IPS-11a (cell line): ENCODE results near the gene EFCAB13.
A peak's percentile ranks its signal among the peaks of the same experiment; 100 is the strongest.
"Not testable (repeated sequence)": the region's sequence is repeated elsewhere in the genome, so short reads cannot be mapped to it uniquely, and the experiment has no call there.

ENCODE experiments used
- H3K4me3 ChIP-seq: one replicate; pipeline ENCODE4 v1.5.1; 2013; ENCODE audit warnings: low read depth, low read length, control low read depth

EFCAB13 gene

DNA sequence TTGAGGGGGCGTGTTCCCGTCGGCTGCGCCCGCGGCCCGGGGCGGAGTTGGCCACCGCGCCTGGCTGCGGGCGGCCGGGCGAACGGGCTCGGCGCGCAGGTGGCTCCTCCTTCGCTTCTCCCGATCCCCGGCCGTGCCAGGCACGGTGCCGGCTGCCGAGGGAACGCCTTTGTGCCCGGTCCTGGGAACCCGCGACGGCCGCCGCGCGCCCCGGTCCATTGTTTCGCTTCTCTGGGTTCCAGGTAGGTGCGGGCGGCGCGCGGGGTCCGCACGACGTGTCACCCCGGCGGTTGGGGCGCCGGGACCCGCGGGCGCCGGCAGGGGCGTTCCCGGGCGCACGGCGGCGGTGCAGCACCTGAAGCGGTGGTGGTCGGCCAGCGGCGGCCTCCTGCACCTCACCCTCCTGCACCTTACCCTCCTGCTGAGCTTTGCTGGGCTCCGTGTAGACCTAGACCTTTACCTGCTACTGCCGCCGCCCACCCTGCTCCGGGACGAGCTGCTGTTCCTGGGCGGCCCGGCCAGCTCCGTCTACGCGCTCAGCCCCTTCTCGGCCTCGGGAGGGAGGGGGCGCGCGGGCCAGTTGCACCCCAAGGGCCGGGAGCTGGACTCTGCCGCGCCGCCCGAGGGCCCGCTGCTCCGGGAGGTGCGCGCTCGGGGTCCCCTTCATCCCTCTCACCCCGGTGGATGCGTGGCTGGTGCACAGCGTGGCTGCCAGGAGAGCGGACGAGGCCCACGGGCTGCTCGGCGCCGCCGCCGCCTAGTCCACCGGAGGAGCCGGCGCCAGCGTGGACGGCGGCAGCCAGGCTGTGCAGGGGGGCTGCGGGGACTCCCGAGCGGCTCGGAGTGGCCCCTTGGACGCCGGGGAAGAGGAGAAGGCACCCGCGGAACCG is 99.9 kb downstream of the EFCAB13 start:
- peak overlapping the region; percentile 63 for H3K4me3 ChIP-seq

- not testable (repeated sequence) for H3K4me3 ChIP-seq
Measured at GRCh38 chr17:47425233-47425632, 101.5 kb downstream of the EFCAB13 start.

DNA sequence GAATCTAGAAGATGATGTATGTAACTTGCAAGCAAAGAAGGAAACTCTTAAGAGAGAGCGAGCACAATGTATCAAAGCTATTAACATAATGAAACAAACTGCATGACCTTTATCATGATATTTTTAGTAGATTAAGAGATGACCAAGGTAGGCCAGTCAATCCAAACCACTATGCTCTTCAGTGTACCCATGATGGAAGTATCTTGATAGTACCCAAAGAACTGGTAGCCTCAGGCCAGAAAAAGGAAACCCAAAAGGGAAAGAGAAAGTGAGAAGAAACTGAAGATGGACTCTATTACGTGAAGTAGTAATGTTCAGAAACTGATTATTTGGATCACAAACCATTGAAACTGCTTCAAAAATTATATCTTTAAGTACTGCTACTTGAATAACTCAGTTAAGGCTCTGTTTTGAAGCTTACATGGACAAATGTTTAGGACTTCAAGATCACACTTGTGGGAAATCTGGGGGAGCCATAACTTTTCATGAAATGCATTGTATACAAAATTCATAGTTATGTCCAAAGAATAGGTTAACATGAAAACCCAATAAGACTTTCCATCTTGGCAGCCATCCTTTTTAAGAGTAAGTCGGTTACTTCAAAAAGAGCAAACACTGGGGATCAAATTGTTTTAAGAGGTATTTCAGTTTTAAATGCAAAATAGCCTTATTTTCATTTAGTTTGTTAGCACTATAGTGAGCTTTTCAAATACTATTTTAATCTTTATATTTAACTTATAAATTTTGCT is 102.3 kb downstream of the EFCAB13 start:
- H3K4me3 ChIP-seq: not testable (repeated sequence)

GRCh38 chr17:47427985-47428384 is 104.2 kb downstream of the EFCAB13 start:
- no peak overlapping the region for H3K4me3 ChIP-seq

GRCh38 chr17:47432240-47432639 is 108.5 kb downstream of the EFCAB13 start:
- H3K4me3 ChIP-seq: not testable (repeated sequence)

DNA sequence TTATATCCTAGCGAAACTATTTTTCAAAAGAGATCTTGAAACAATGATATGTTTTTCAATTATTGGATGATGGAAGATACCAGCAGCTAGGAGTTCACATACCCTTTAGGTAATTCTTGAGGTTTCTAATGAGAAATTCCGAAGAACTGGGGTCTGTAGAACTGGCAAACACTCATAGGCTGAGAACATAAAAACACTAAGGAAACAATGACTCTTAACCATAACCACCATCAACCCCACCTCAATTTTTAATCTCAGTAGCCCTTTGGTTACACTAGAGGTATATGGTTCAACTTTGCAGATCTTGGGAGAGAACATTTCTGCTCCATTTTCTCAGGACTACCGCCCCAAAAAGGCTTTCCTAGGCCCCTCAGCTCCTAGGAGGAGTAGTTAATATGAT is 141.4 kb downstream of the EFCAB13 start:
- no peak overlapping the region for H3K4me3 ChIP-seq

GRCh38 chr17:47466976-47467375 is 143.2 kb downstream of the EFCAB13 start:
- not testable (repeated sequence) for H3K4me3 ChIP-seq

DNA sequence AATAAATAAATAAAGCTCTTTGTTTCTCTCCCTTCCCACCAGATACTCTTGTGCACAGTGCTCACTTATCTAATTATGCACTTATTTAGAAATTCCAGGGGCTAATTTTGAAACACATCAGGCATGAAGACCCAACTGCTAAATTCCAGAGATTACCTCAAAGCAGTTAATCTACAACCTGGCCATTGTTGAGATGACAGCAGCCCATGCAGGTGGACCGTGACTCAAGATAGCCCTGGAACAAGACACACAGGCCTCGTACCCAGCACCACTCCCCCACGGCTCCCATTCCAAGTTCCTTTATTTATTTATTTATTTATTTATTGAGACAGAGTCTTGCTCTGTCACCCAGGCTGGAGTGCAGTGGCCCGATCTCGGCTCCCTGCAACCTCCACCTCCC is 147.1 kb downstream of the EFCAB13 start:
- no peak overlapping the region for H3K4me3 ChIP-seq

- H3K4me3 ChIP-seq: not testable (repeated sequence)
Measured at GRCh38 chr17:47472073-47472472, 148.3 kb downstream of the EFCAB13 start.
